ENCODE data around the gene CHPF2. TPM values are rescaled to one million over a fixed set of nuclear protein-coding genes. Genes with fewer than 3 reads are reported as not detected.

The CHPF2 gene
- total RNA-seq, 1 donor, result 83.2 TPM

DNA sequence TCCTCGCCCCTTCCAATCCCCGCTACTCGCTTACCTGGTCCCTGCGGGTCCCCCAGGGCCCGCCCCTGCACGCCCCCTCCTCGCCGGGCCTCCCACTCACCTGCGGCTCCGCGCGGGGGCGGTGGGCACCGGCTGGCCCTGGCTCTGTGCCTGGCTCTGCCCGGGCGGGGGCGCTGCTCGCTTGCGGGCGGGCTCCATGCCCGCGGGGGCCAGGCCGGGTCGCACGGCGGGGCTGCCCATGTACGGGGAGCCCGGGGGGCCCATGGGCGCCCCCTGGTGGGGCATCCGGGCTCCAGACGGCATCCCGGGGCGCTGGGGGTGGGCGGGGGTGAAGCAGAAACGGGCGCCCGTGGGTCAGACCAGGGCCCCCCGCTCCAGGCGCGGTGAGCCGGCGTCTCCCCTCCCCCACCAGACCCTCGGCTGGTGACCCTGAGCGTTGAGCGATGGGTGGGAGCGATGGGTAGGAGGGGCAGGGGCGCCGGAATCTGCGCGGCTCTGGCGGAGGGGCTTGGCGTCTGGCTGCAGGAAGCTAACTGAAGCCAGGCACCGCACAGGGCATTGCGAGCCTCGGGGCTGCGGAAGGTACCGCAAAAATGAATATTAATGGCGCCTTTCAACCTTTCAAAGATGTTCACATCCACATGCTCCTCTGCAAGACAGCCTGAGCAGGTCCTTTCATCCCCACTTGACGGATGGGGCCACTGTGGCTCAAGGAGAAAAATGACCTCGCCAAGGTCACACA lies 13.2 kb downstream of the CHPF2 start:
- H3K4me3 ChIP-seq (ENCODE audit: insufficient read depth, low read length), result peak overlapping the region; percentile 59
- no peak overlapping the region for H3K27ac ChIP-seq (ENCODE audit: low read depth, low read length)
- H3K36me3 ChIP-seq (ENCODE audit: insufficient read depth, low read length), result peaks cover 26% of the 10 kb centered on the region
- no peak overlapping the region for H2AFZ ChIP-seq (ENCODE audit: low read length)
- peaks cover 41% of the 10 kb centered on the region for H3K4me1 ChIP-seq (ENCODE audit: insufficient read depth, low read length)
- H3K27me3 ChIP-seq (ENCODE audit: insufficient read depth, low read length), result no peaks in the 10 kb centered on the region
- H4K20me1 ChIP-seq (ENCODE audit: insufficient read depth, low read length), result peaks cover 35% of the 10 kb centered on the region
- H3K79me2 ChIP-seq (ENCODE audit: insufficient read depth, low read length), result peaks cover 14% of the 10 kb centered on the region
- peak; percentile 99 for DNase-seq (ENCODE audit: insufficient read length, low spot score, missing footprints)
- H3K9me3 ChIP-seq (ENCODE audit: low read depth, low read length), result no peaks in the 10 kb centered on the region
- TF ChIP-seq, protein P1, sequence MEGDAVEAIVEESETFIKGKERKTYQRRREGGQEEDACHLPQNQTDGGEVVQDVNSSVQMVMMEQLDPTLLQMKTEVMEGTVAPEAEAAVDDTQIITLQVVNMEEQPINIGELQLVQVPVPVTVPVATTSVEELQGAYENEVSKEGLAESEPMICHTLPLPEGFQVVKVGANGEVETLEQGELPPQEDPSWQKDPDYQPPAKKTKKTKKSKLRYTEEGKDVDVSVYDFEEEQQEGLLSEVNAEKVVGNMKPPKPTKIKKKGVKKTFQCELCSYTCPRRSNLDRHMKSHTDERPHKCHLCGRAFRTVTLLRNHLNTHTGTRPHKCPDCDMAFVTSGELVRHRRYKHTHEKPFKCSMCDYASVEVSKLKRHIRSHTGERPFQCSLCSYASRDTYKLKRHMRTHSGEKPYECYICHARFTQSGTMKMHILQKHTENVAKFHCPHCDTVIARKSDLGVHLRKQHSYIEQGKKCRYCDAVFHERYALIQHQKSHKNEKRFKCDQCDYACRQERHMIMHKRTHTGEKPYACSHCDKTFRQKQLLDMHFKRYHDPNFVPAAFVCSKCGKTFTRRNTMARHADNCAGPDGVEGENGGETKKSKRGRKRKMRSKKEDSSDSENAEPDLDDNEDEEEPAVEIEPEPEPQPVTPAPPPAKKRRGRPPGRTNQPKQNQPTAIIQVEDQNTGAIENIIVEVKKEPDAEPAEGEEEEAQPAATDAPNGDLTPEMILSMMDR (IDR thresholded peaks at IDR 0.05; ENCODE audit: extremely low read depth, low read depth, low read length), result peak; percentile 35
- H3K4me2 ChIP-seq (ENCODE audit: insufficient read depth, low read length), result peak overlapping the region; percentile 67

DNA sequence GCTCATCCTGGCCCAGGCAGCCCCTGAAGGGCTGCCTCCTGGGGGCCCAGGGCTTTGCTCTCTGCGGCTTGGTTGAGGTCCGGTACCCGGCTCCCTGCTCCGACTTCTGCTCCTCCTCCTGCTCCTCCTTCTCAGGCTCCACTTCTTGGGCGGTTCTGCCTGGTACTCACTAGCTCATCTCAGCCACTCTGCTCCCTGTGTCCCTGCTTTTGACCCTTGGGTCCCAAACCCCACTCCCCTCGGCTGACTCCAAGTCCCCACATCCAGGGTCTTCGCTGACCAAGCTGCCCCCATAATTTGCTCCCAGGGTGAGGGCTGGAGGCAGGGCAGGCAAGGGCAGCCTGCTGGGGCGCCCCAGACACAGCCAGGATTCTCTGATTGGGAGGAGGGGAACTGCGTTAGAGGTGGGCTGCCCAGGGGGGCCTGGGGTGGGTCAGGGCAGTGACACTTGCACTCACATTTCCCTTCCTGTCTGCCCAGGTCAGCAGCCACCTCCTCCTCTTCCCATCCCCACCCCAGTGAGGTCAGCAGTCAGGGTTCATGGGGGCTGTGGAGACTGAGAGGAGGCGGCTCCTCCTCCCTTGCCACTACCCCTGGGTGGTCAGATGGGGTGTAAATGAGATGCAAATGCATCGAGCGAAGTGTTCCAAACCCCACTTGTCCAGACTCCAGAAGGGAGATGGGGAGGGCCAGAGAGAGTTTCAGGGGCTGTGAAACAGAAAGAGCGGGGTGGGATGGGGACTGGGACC lies 14.0 kb downstream of the CHPF2 start:
- peaks cover 10% of the 10 kb centered on the region for H3K79me2 ChIP-seq (ENCODE audit: insufficient read depth, low read length)
- TF ChIP-seq, protein P1 (IDR thresholded peaks at IDR 0.05; ENCODE audit: extremely low read depth, low read depth, low read length), result no peak
- peak; percentile 93 for DNase-seq (ENCODE audit: insufficient read length, low spot score, missing footprints)
- H2AFZ ChIP-seq (ENCODE audit: low read length), result no peak overlapping the region
- H3K36me3 ChIP-seq (ENCODE audit: insufficient read depth, low read length), result peaks cover 19% of the 10 kb centered on the region
- no peaks in the 10 kb centered on the region for H3K27me3 ChIP-seq (ENCODE audit: insufficient read depth, low read length)
- H3K4me3 ChIP-seq (ENCODE audit: insufficient read depth, low read length), result peak overlapping the region; percentile 59
- no peak overlapping the region for H3K27ac ChIP-seq (ENCODE audit: low read depth, low read length)
- peaks cover 31% of the 10 kb centered on the region for H4K20me1 ChIP-seq (ENCODE audit: insufficient read depth, low read length)
- no peaks in the 10 kb centered on the region for H3K9me3 ChIP-seq (ENCODE audit: low read depth, low read length)
- H3K4me2 ChIP-seq (ENCODE audit: insufficient read depth, low read length), result peak overlapping the region; percentile 85
- peaks cover 45% of the 10 kb centered on the region for H3K4me1 ChIP-seq (ENCODE audit: insufficient read depth, low read length)

DNA sequence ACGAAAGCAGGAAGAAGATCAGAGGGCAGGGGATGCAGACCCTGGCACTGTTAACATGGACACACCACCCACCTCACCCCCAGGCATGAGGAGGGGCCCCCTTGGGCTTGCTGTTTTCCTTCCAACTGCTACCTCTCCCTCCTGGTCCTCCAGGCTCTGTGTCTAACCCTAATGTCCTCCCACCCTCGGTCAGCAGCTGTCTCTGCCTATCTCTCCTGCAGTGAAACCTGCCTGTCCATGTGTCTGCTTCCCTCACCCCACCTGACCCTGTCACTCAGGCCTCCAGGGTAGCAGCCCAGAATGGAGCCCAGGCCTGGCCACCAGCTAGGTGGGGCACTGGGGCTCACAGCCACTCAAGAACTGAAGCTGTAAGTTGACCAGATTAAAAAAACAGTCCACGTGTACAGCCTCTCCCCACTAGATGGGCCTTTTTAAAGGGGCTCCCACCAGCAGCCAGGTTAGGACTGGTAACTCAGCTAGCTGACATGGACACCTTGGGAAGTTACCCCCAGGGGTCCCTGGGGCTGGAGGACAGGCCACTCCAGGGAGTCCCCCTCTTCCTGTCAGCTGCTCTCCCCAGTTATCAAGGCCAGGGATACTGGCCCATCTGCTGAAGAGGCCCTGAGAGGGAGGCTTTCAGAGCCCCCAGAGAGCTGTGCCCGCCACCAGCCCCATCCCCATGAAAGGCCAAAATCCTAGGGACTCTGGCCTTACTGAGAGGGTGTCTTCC lies 14.7 kb downstream of the CHPF2 start:
- DNase-seq (ENCODE audit: insufficient read length, low spot score, missing footprints), result peak; percentile 89
- peaks cover 31% of the 10 kb centered on the region for H4K20me1 ChIP-seq (ENCODE audit: insufficient read depth, low read length)
- peak overlapping the region; percentile 85 for H3K4me2 ChIP-seq (ENCODE audit: insufficient read depth, low read length)
- TF ChIP-seq, protein P1 (IDR thresholded peaks at IDR 0.05; ENCODE audit: extremely low read depth, low read depth, low read length), result no peak
- peak overlapping the region; percentile 87 for H3K4me3 ChIP-seq (ENCODE audit: insufficient read depth, low read length)
- H2AFZ ChIP-seq (ENCODE audit: low read length), result no peak overlapping the region
- H3K79me2 ChIP-seq (ENCODE audit: insufficient read depth, low read length), result peaks cover 10% of the 10 kb centered on the region
- no peaks in the 10 kb centered on the region for H3K27me3 ChIP-seq (ENCODE audit: insufficient read depth, low read length)
- H3K27ac ChIP-seq (ENCODE audit: low read depth, low read length), result peak overlapping the region; percentile 61
- H3K9me3 ChIP-seq (ENCODE audit: low read depth, low read length), result no peaks in the 10 kb centered on the region
- peaks cover 12% of the 10 kb centered on the region for H3K36me3 ChIP-seq (ENCODE audit: insufficient read depth, low read length)
- H3K4me1 ChIP-seq (ENCODE audit: insufficient read depth, low read length), result peaks cover 46% of the 10 kb centered on the region
